Suprapubic skin (tissue), 3 donors: Measurements from ENCODE around the gene CDKN2A.
"Not testable (repeated sequence)": the region's sequence is repeated elsewhere in the genome, so short reads cannot be mapped to it uniquely, and the experiment has no call there.

Experiments
- EP300 ChIP-seq: sonication (generic); formaldehyde crosslinking; IDR thresholded peaks from one replicate; pipeline ENCODE4 v1.6.1; 2017; ENCODE audit warnings: antibody characterized with exemption
- POLR2A ChIP-seq, 2 donors: fragments of 450-650 bp; IDR thresholded peaks; one replicate each; pipeline ENCODE4 v1.6.1; 2017; ENCODE audit warnings: antibody characterized with exemption in 2 of 2, mild to moderate bottlenecking in 2 of 2, moderate library complexity in 2 of 2
- TF ChIP-seq, protein P1 (sequence below), 2 donors: fragments of 200-600 bp in 1 of 2; fragments of 450-650 bp in 1 of 2; sonication (generic) in 1 of 2; IDR thresholded peaks; one replicate each; pipeline ENCODE4 v1.5.1; 2016 to 2019; ENCODE audit warnings: antibody characterized with exemption in 2 of 2, mild to moderate bottlenecking in 1 of 2, moderate library complexity in 1 of 2

- TF ChIP-seq, protein P1, sequence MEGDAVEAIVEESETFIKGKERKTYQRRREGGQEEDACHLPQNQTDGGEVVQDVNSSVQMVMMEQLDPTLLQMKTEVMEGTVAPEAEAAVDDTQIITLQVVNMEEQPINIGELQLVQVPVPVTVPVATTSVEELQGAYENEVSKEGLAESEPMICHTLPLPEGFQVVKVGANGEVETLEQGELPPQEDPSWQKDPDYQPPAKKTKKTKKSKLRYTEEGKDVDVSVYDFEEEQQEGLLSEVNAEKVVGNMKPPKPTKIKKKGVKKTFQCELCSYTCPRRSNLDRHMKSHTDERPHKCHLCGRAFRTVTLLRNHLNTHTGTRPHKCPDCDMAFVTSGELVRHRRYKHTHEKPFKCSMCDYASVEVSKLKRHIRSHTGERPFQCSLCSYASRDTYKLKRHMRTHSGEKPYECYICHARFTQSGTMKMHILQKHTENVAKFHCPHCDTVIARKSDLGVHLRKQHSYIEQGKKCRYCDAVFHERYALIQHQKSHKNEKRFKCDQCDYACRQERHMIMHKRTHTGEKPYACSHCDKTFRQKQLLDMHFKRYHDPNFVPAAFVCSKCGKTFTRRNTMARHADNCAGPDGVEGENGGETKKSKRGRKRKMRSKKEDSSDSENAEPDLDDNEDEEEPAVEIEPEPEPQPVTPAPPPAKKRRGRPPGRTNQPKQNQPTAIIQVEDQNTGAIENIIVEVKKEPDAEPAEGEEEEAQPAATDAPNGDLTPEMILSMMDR (IDR thresholded peaks at IDR 0.05), result not testable (repeated sequence)
- not testable (repeated sequence) for TF ChIP-seq POLR2A (IDR thresholded peaks at IDR 0.05); EP300
Observed at GRCh38 chr9:21959268-21959667, 34.9 kb downstream of the CDKN2A start.
